Activated naive CD8-positive, alpha-beta T cell treated with anti-CD3 and anti-CD28 coated beads, Interleukin-2, amount 50 U/mL, for 16 hours (primary cell): ENCODE measurements around the gene FNTB.
"Not testable (repeated sequence)": the region's sequence is repeated elsewhere in the genome, so short reads cannot be mapped to it uniquely, and the experiment has no call there.

ENCODE experiments used
- DNase-seq: peaks from one replicate; pipeline ENCODE4 v3.0.0-alpha.2; 2020; ENCODE audit warnings: low read depth, low spot score

FNTB gene

DNA sequence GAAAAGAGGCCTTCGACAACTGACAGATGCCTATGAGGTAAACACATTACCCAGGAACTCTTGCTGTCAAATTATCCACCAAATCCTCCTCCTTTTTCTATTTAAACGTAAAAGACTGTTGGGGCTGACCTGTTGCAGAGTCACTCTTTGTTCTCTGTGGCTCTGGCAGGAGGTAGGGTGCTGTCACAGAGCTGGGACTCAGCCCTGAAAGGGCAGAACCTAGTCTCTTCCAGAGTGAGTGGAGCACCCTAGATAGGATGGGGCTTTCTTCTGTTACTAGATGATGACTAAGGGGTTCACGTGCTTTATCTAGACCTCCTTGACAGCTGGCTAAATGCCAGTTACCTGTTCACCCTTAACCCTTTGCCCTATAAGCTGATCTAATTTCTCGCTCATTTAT, 25.7 kb downstream of the FNTB start:
- no peak for DNase-seq

- no peak for DNase-seq
These were observed 28.7 kb downstream of the FNTB start for GRCh38 chr14:65015391-65015790.

- DNase-seq, result no peak
These were observed 29.8 kb downstream of the FNTB start for GRCh38 chr14:65016471-65016870.

GRCh38 chr14:65019944-65020566, 33.4 kb downstream of the FNTB start:
- no peak for DNase-seq

DNA sequence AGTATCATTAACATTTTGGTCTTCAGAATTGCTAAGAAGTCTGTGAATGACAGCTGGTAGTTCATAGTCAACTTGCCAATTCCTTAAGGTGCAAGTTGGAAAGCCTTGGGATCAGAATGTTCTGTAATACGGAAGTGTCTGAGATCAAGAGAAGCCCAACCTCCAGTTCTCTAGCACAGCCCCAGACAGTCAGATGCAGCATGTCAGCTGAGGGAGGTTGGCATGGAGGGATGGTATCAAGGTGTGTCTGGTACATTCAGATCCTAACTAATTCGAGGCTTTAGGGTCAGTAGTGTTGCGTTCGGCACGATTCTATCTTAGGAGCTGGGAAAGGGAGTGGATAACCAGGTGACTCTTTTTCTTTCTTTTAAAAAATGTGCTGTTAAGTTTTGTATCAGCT, 38.3 kb downstream of the FNTB start:
- DNase-seq, result no peak

DNA sequence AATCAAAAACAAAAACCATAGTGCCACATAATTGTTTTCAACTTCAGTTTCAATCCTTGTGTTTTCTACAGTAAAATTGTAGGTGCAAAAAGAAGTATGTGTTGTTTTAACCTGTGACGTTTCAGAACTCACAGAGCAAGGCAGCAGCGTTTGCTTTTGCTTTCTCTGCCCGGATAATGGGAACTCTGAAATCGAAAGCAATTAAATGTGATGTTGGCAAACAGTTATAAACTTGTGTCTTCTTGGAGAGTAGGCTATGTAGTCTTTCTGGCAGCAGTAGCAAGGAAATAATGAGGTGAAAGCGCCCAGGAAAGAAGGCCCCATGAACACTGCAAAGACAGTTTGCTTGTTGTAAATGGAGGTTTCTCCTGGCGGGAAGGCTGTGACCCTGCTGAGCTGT, 39.1 kb downstream of the FNTB start:
- DNase-seq, result no peak

DNA sequence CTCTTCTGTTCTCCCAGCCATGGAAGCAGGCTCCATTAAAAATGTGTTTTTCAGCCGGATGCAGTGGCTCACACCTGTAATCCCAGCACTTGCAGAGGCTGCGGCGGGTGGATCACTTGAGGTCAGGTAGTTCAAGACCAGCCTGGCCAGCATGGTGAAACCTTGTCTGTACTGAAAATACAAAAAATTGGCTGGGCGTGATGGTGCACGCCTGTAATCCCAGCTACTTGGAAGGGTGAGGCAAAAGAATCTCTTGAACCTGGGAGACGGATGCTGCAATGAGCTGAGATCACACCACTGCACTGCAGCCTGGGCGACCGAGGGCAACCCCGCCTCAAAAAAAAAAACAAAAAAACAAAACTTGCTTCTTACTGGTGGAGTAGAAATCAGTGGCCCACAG, 39.8 kb downstream of the FNTB start:
- no peak for DNase-seq

- no peak for DNase-seq
These were observed 40.6 kb downstream of the FNTB start for GRCh38 chr14:65027127-65027799.

DNA sequence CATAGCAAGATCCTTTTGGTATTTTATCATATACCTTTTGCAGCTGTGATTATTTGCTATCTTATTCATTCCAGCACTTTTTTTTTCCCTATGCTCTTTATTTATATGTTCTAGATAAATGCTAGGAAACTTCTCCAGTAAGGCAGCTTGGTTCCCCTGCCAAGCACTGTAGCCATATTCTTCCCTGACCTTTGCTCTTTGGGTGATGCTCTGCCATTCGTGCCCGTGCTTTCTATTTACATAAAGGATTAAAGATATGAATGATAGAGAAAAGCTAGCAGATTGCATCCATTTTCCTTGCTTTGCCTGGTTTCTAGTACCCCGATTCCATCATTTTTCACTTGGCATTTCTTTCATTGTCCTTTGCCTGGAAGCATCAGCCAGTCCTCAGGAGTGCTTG, 42.2 kb downstream of the FNTB start:
- DNase-seq, result no peak

DNA sequence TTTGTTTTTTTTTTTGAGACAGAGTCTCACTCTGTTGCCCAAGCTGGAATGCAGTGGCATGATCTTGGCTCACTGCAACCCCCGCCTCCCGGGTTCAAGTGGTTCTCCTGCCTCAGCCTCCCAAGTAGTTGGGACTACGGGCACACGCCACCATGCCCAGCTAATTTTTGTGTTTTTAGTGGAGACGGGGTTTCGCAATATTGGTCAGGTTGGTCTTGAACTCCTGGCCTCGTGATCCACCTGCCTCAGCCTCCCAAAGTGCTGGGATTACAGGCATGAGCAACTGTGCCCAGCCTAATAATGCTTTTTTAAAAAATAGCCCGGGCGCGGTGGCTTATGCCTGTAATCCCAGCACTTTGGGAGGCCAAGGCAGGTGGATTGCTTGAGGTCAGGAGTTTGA, 44.6 kb downstream of the FNTB start:
- DNase-seq, result not testable (repeated sequence)

- no peak for DNase-seq
These were observed 45.6 kb downstream of the FNTB start for GRCh38 chr14:65032319-65032718.

DNA sequence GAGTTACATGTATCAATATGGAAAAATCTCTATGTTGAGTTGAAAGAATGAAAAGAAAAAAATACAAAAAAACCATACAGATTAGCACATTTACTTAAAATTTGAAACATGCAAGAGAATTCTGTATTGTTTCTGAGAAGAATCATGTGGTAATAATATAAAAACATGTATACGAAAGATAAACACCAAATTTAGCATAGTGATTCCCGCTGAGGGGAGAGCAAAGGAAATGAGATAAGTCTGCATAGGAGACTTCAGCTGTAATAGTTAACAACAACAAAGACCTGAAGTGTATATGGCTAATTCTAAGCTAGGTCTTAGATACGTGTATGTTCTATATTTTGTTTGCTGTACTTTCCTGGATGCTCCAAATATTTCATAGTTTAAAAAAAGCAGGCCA, 46.5 kb downstream of the FNTB start:
- no peak for DNase-seq

GRCh38 chr14:65034021-65034420, 47.3 kb downstream of the FNTB start:
- no peak for DNase-seq

GRCh38 chr14:65035049-65035448, 48.4 kb downstream of the FNTB start:
- no peak for DNase-seq

- DNase-seq, result no peak
These were observed 52.3 kb downstream of the FNTB start for GRCh38 chr14:65038966-65039365.

- DNase-seq, result no peak
These were observed 54.2 kb downstream of the FNTB start for GRCh38 chr14:65040666-65041433.

DNA sequence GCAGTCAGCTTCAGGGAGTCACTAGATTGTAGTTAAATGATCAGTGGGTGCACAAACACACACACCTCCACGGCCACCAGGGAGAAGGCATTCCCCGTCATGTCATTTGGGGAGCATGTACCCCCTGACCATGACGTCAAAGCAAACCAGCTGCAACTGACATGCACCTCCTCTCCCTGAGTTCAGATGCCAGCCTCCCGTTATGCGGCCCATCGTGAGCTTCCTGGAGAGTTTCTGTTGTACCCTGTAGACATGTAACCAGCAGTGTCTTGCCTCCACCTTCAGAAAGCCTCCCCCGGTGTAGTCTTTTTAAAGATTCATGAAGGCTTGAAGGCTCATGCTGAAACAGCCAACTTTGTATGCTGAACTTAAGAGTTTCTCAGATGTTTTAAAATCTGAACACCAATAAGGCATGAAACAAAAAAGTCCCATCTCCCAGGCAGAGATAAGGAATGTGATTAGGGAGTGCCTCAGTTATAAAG, 54.8 kb downstream of the FNTB start:
- DNase-seq, result no peak

GRCh38 chr14:65042296-65042695, 55.6 kb downstream of the FNTB start:
- DNase-seq, result no peak

GRCh38 chr14:65042731-65043372, 56.2 kb downstream of the FNTB start:
- no peak for DNase-seq

DNA sequence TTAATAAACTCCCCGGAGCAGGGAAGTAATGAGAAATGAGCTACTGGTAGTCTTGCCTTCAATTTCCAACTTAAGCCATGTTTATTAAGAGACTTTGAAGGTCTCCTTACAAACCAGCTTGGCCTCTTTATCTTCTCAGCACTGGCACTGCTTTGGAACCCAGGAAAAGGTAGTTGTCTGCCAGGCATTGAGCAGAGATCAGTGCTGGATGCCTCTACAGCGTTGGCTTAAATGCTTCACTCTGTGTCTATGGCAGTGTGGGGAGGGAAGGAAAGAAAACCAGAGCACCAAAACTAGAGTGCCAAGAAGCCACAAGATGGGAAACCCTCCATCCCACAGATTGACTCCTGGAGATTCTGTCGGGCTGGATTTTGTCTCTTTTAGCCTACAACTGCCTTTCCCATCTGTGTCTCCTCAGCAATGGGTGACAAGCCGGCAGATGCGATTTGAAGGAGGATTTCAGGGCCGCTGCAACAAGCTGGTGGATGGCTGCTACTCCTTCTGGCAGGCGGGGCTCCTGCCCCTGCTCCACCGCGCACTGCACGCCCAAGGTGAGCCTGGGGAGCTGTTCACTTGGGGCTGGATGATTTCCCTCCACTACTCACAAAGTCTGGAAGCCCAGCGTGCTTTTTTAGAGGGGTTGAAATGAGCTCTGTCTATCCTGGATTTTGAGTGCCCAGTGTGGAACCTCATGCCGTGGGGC, 57.3 kb downstream of the FNTB start:
- DNase-seq, result no peak

GRCh38 chr14:65044596-65044959, 57.9 kb downstream of the FNTB start:
- DNase-seq, result no peak

- DNase-seq, result no peak
These were observed 58.3 kb downstream of the FNTB start for GRCh38 chr14:65045006-65045405.
